HFF-Myc (cell line): ENCODE measurements around the gene VIM.

Experiments used
- DNase-seq: peaks from one replicate; pipeline ENCODE4 v3.0.0-alpha.2; 2011; ENCODE audit warnings: low read depth; ENCODE audit errors: extremely low read depth
- H3K4me3 ChIP-seq: replicated peaks from 2 replicates; pipeline ENCODE4 v1.5.1; 2011; ENCODE audit warnings: low read depth, mild to moderate bottlenecking, control low read depth, low read length
- TF ChIP-seq, protein P1 (sequence below): IDR thresholded peaks from 2 replicates; pipeline ENCODE4 v1.5.1; 2012; ENCODE audit warnings: mild to moderate bottlenecking, low read depth, low read length, control low read depth; ENCODE audit errors: missing control alignments

Gene VIM

DNA sequence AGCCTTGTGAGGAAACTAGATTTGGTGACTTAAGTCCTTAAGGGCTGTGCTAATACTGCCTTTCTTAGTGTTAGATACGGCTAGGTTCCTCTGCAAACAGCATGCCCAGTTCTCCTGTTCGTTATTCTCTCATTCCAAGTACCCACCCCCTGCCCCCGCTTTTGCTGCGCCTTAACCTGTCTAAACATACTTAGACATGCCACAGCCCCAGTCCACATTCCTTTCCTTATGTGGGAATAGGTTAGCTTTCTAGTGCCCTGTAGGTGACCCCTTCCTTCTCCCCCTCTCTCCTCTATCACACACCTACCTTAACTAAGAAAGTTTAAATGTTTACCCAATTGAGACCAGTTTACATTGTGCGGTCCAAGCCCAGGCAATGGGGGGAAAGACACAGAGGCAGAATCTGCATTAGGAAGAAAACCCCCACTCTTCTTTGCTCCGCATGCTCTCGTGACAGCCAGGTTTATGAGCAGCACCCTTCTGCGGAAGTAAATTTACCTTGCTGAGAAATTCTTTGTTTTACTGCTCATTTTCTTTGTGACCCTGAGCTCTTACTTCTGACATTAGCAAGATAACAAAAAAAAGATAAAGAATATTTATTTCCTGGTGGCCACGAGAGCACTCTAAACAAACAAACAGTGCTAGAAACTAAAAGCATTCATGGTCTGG is 48.8 kb downstream of the VIM start:
- no peak for DNase-seq
- H3K4me3 ChIP-seq: no peak overlapping the region
- TF ChIP-seq, protein P1, sequence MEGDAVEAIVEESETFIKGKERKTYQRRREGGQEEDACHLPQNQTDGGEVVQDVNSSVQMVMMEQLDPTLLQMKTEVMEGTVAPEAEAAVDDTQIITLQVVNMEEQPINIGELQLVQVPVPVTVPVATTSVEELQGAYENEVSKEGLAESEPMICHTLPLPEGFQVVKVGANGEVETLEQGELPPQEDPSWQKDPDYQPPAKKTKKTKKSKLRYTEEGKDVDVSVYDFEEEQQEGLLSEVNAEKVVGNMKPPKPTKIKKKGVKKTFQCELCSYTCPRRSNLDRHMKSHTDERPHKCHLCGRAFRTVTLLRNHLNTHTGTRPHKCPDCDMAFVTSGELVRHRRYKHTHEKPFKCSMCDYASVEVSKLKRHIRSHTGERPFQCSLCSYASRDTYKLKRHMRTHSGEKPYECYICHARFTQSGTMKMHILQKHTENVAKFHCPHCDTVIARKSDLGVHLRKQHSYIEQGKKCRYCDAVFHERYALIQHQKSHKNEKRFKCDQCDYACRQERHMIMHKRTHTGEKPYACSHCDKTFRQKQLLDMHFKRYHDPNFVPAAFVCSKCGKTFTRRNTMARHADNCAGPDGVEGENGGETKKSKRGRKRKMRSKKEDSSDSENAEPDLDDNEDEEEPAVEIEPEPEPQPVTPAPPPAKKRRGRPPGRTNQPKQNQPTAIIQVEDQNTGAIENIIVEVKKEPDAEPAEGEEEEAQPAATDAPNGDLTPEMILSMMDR: no peak

DNA sequence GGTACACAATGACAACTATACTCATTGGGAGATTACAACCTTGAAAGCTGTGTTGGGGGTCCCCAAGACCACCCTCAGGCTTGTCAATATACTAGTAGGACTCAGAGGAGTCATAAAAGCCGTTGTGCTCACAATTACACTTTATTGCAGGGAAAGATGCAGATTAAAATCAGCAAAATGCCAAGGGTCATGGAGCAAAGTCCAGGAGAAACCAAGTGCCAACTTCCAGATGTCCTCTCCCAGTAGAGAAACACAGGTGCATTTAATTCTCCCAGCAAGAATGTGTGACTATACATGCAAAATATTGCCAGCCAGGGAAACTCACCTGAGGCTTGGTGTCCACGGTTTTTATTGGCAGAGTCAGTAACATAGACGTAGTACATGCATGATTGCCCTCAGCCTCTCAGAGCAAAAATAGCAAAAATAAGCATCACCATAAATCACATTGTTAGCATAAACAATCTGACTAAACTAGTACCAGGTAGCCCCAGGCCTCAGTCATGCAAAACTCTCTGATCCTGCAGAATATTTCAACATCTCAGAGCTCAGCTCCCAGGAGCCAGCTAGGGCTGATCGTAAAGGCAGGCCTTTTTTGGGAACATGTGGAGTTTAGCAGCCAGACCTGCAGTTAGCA is 50.7 kb downstream of the VIM start:
- no peak for DNase-seq
- TF ChIP-seq, protein P1: no peak
- no peak overlapping the region for H3K4me3 ChIP-seq

DNA sequence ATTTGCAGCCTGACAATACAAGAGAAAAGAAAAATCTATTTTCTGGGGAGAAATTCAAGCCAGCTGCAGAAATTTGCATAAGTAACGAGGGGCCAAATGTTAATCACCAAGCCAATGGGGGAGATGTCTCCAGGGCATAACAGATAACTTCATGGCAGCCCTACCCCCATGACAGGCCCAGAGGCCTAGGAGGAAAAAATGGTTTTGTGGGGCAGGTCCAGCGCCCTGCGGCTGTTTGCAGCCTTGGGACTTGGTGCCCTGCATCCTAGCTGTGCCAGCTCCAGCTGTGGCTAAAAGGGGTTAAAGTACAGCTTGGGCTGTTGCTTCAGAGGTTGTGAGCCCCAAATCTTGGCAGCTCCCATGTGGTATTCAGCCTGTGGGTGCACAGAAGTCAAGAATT is 54.3 kb downstream of the VIM start:
- no peak overlapping the region for H3K4me3 ChIP-seq
- TF ChIP-seq, protein P1: no peak
- DNase-seq: no peak

DNA sequence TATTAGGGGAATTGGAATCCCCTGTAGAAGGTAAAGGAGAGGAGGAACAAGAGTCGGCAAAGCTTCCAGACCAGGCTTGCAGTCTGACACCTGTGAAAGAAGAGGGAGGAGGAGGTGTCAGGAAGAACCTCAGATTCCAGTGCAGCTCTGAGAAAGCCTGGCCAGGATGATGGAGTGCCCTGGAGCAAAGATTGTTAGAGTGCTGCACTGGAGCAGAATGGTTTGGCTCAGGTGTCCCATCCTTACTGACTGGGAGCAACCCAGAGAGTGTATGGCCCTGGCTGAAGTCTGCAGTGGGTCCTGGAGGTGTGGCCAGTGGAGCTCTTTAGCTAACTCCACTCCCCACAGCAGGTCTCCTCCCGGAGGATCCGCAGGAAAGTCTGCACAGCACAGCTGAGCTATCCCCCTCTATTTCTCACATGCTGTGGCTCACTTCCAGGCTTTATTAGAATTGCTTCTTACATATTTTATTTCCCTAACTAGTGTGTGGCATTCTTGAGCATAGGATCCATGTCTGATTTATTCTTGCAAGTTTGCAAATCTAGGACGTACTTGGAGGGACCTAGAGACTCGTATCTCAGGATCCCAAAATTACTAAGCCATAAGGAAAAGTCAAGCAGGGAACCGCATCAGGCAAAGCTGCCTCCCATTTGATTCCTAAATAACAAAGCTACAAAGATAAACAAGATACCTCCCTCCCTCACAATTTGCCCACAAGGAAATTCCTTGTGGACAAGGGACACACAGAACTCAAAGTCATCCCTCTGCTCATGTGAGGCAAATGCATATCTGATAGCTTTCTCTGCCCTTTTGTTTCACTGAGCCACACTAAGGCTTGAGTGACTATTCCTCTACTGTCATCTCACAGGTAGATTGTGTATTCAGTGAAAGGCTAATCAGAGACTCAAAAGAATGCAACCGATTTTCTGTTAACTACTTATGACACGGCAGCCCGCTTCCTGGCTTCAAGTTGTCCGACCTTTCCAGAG is 58.8 kb downstream of the VIM start:
- TF ChIP-seq, protein P1: no peak
- no peak for DNase-seq
- no peak overlapping the region for H3K4me3 ChIP-seq
